GM23338 (cell line): ENCODE results near the gene MYOCOS. TPM values are rescaled to one million over a fixed set of nuclear protein-coding genes. Genes with fewer than 3 reads are reported as not detected.
A peak's percentile ranks its signal among the peaks of the same experiment; 100 is the strongest.

Experiments used
- ATAC-seq: fragments of 200-7000 bp; cut with Tn5 transposase; 3 replicates; pipeline ENCODE4 v1.9.1; 2020
- DNase-seq: peaks from one replicate; pipeline ENCODE4 v3.0.0-alpha.2; 2015; ENCODE audit warnings: low spot score
- H2AFZ ChIP-seq: fragments of 200-600 bp; sonication (generic); 2 replicates; pipeline ENCODE4 v1.8.0; 2016; ENCODE audit warnings: antibody characterized with exemption, mild to moderate bottlenecking, moderate library complexity
- H3F3A ChIP-seq: fragments of 200-600 bp; sonication (generic); replicated peaks from 2 replicates; pipeline ENCODE4 v1.8.0; 2017; ENCODE audit warnings: antibody characterized with exemption, mixed run types, low read depth
- H3K27ac ChIP-seq: fragments of 200-600 bp; sonication (generic); 2 replicates; pipeline ENCODE4 v1.6.1; 2016; ENCODE audit warnings: low read depth
- H3K27me3 ChIP-seq: fragments of 200-600 bp; sonication (generic); 2 replicates; pipeline ENCODE4 v1.8.0; 2016; ENCODE audit warnings: mild to moderate bottlenecking, mixed run types, moderate library complexity; ENCODE audit not compliant: insufficient read depth
- H3K36me3 ChIP-seq: fragments of 200-600 bp; sonication (generic); 2 replicates; pipeline ENCODE4 v1.8.0; 2016; ENCODE audit warnings: mild to moderate bottlenecking; ENCODE audit not compliant: insufficient read depth
- H3K4me1 ChIP-seq: fragments of 200-600 bp; sonication (generic); 2 replicates; pipeline ENCODE4 v1.8.0; 2016; ENCODE audit warnings: mild to moderate bottlenecking, moderate library complexity; ENCODE audit not compliant: insufficient read depth
- H3K4me2 ChIP-seq: fragments of 200-600 bp; sonication (generic); 2 replicates; pipeline ENCODE4 v1.7.1; 2017; ENCODE audit warnings: mixed run types
- H3K4me3 ChIP-seq: fragments of 200-600 bp; sonication (generic); 2 replicates; pipeline ENCODE4 v1.6.1; 2016; ENCODE audit warnings: mixed run types
- H3K79me2 ChIP-seq: fragments of 200-600 bp; sonication (generic); replicated peaks from 2 replicates; pipeline ENCODE4 v1.8.0; 2017; ENCODE audit warnings: mild to moderate bottlenecking; ENCODE audit not compliant: insufficient read depth
- H3K9me2 ChIP-seq: fragments of 200-600 bp; sonication (generic); 2 replicates; pipeline ENCODE4 v1.8.0; 2017; ENCODE audit not compliant: insufficient read depth
- H4K20me1 ChIP-seq: fragments of 200-600 bp; sonication (generic); replicated peaks from 2 replicates; pipeline ENCODE4 v1.8.0; 2017; ENCODE audit warnings: mild to moderate bottlenecking; ENCODE audit not compliant: insufficient read depth
- H3K27ac Mint-ChIP-seq: 2 replicates; pipeline ENCODE4 v1.8.0; 2020; ENCODE audit warnings: inconsistent platforms, mild to moderate bottlenecking, moderate library complexity, mixed read lengths
- H3K27me3 Mint-ChIP-seq: 3 replicates; pipeline ENCODE4 v1.8.0; 2022; ENCODE audit warnings: low read depth, mild to moderate bottlenecking, moderate library complexity, mixed read lengths, inconsistent platforms; ENCODE audit not compliant: insufficient read depth, poor library complexity
- H3K36me3 Mint-ChIP-seq: 3 replicates; pipeline ENCODE4 v1.8.0; 2021; ENCODE audit warnings: low read depth, mild to moderate bottlenecking, inconsistent platforms, moderate library complexity, mixed read lengths
- H3K4me1 Mint-ChIP-seq: 3 replicates; pipeline ENCODE4 v1.8.0; 2020; ENCODE audit warnings: mild to moderate bottlenecking, inconsistent platforms, mixed read lengths
- H3K4me3 Mint-ChIP-seq: 3 replicates; pipeline ENCODE4 v1.8.0; 2021; ENCODE audit warnings: moderate library complexity, mild to moderate bottlenecking, inconsistent platforms, mixed read lengths
- H3K9me3 Mint-ChIP-seq: 3 replicates; pipeline ENCODE4 v1.8.0; 2020; ENCODE audit warnings: moderate library complexity, mild to moderate bottlenecking, inconsistent platforms, mixed read lengths
- CREB1 ChIP-seq: fragments of 250-450 bp; sonication (Bioruptor Pico); IDR thresholded peaks from 2 replicates; pipeline ENCODE4 v1.5.0; 2020; ENCODE audit warnings: low read depth, mild to moderate bottlenecking, moderate library complexity
- ETS1 ChIP-seq: IDR thresholded peaks from 2 replicates; pipeline ENCODE4 v1.6.1; 2016; ENCODE audit warnings: antibody characterized with exemption
- EZH2 ChIP-seq: fragments of 200-600 bp; sonication (generic); IDR thresholded peaks from one replicate; pipeline ENCODE4 v1.8.0; 2017; ENCODE audit warnings: antibody characterized with exemption, mild to moderate bottlenecking, low read depth; ENCODE audit not compliant: unreplicated experiment
- NANOG ChIP-seq: IDR thresholded peaks from 2 replicates; pipeline ENCODE4 v1.6.1; 2016; ENCODE audit warnings: antibody characterized with exemption, borderline replicate concordance
- POLR2AphosphoS5 ChIP-seq: IDR thresholded peaks from 2 replicates; pipeline ENCODE4 v1.6.1; 2016; ENCODE audit warnings: antibody characterized with exemption, low read depth
- REST ChIP-seq: IDR thresholded peaks from one replicate; pipeline ENCODE4 v1.6.1; 2018; ENCODE audit warnings: antibody characterized with exemption; ENCODE audit not compliant: unreplicated experiment
- ZNF331 ChIP-seq: fragments of 250-450 bp; sonication (Bioruptor Pico); IDR thresholded peaks from 2 replicates; pipeline ENCODE4 v1.5.0; 2020; ENCODE audit warnings: low read depth, mild to moderate bottlenecking, moderate library complexity
- ZNF462 ChIP-seq: fragments of 250-450 bp; sonication (Bioruptor Pico); IDR thresholded peaks from 2 replicates; pipeline ENCODE4 v1.5.0; 2020; ENCODE audit warnings: mild to moderate bottlenecking, moderate library complexity
- polyA plus RNA-seq: library from polyadenylated mRNA; unstranded; fragments of >200 nt; fragmentation: Nextera tagmentation; extraction: Ambion mirVana; gene quantifications from 2 replicates; pipeline ENCODE4 v1.2.1, GENCODE V29; 2016
- total RNA-seq: library from RNA; depleted of rRNA; stranded (reverse); fragments of >200 nt; shearing (Covaris generic); gene quantifications from 2 replicates; pipeline ENCODE4 v1.2.3, GENCODE V29; 2014

MYOCOS gene
- total and polyA plus RNA-seq, 2 experiments from 2014 or later: not detected

- no peak overlapping the region for H3K4me2 ChIP-seq
- H3K27ac Mint-ChIP-seq: no peak overlapping the region
Observed at GRCh38 chr1:171655746-171656116, 33.7 kb downstream of the MYOCOS start.

More at GRCh38 chr1:171655746-171656116, 33.7 kb downstream of the MYOCOS start:
- Histone ChIP-seq H3K27ac (no peak overlapping the region), H3K9me2 (no peaks in the 10 kb centered on the region), H3K36me3 (no peaks in the 10 kb centered on the region), H3K79me2 (no peaks in the 10 kb centered on the region), H3K4me1 (peaks cover 5% of the 10 kb centered on the region), H3F3A (no peaks in the 10 kb centered on the region), H4K20me1 (no peaks in the 10 kb centered on the region), H3K4me3 (no peak overlapping the region), H3K27me3 (no peaks in the 10 kb centered on the region), H2AFZ (0 out of 2 replicates have a peak overlapping the region, but pooled peaks have one; percentile 21)
- no peak for TF ChIP-seq CREB1 (CRISPR knock-in tag)
- no peak for TF ChIP-seq REST
- no peak for TF ChIP-seq ZNF331 (CRISPR knock-in tag)
- TF ChIP-seq NANOG: no peak
- TF ChIP-seq EZH2: no peak
- TF ChIP-seq ZNF462 (CRISPR knock-in tag): no peak
- TF ChIP-seq POLR2AphosphoS5: no peak
- no peak for TF ChIP-seq ETS1
- no peaks in the 10 kb centered on the region for H3K9me3 Mint-ChIP-seq
- peaks cover 17% of the 10 kb centered on the region for H3K4me1 Mint-ChIP-seq
- no peak for ATAC-seq
- H3K27me3 Mint-ChIP-seq: peaks cover 3% of the 10 kb centered on the region
- H3K36me3 Mint-ChIP-seq: no peaks in the 10 kb centered on the region
- DNase-seq: no peak
- H3K4me3 Mint-ChIP-seq: no peak overlapping the region
